ENCODE data around the gene SLC25A46. TPM values are rescaled to one million over a fixed set of nuclear protein-coding genes. Genes with fewer than 3 reads are reported as not detected.

Gene SLC25A46
- total RNA-seq, 1 experiment from 2014 or later, result 25.9 TPM

GRCh38 chr5:110738503-110738811 lies 350 bp upstream of the SLC25A46 start (continued):
- TF ChIP-seq ATF3 (IDR thresholded peaks at IDR 0.05) (no peak), EZH2phosphoT487 (IDR thresholded peaks at IDR 0.05; ENCODE audit: borderline replicate concordance) (no peak), POLR2AphosphoS5 (IDR thresholded peaks at IDR 0.05; ENCODE audit: low read depth, low read length) (no peak), SP1 (IDR thresholded peaks at IDR 0.05; ENCODE audit: low read depth) (no peak)

GRCh38 chr5:110751902-110752762 lies 13.3 kb downstream of the SLC25A46 start:
- DNase-seq (ENCODE audit: low read depth, low spot score) (no peak), ATAC-seq (no peak)
- no peaks in the 10 kb centered on the region for H3K9me2 ChIP-seq (ENCODE audit: insufficient read depth)
- H2AFZ ChIP-seq (ENCODE audit: low read depth, low read length, poor library complexity, severe bottlenecking), result no peak overlapping the region
- H3K79me2 ChIP-seq (ENCODE audit: insufficient read depth, low read length), result no peaks in the 10 kb centered on the region
- no peak overlapping the region for H3K27ac ChIP-seq (ENCODE audit: low read depth, low read length)
- intact Hi-C loops (cut with micrococcal nuclease), result no loop called here
- ChIA-PET POLR2A (no interaction called here), RAD21 (ENCODE audit: low non-redundant PET in 1 of 2, low total read pairs in 2 of 2, uncharacterized antibody in 2 of 2, unreplicated experiment in 2 of 2) (no interaction called here), CTCF (no interaction called here)
- H3K9ac ChIP-seq (ENCODE audit: low read length), result no peak overlapping the region
- no peaks in the 10 kb centered on the region for H3K4me1 ChIP-seq (ENCODE audit: control insufficient read depth in 1 of 2, insufficient read depth in 2 of 2, low read length in 2 of 2)
- H3K4me2 ChIP-seq (ENCODE audit: low read length), result no peak overlapping the region
- H3K4me3 ChIP-seq (replicated peaks in 1 of 2; ENCODE audit: low read depth in 1 of 2, low read length in 2 of 2), result no peak overlapping the region
- H3K27me3 ChIP-seq (ENCODE audit: insufficient read depth, low read length), result no peaks in the 10 kb centered on the region
- TF ChIP-seq ZNF274 (IDR thresholded peaks at IDR 0.05; ENCODE audit: low read depth, low read length) (no peak), JUND (IDR thresholded peaks at IDR 0.05) (no peak), SP1 (IDR thresholded peaks at IDR 0.05; ENCODE audit: low read depth) (no peak), ELF1 (IDR thresholded peaks at IDR 0.05; ENCODE audit: borderline replicate concordance, low read depth) (no peak), MAX (IDR thresholded peaks at IDR 0.05) (no peak), TCF7L2 (IDR thresholded peaks at IDR 0.05; ENCODE audit: borderline replicate concordance, extremely low read depth, insufficient read depth, insufficient read length) (no peak), EZH2phosphoT487 (IDR thresholded peaks at IDR 0.05; ENCODE audit: borderline replicate concordance) (no peak), POLR2A (IDR thresholded peaks at IDR 0.05; ENCODE audit: borderline replicate concordance, extremely low read depth, insufficient read depth, insufficient read length) (no peak), RAD21 (IDR thresholded peaks at IDR 0.05; ENCODE audit: low read depth) (no peak), EZH2 (IDR thresholded peaks at IDR 0.05) (no peak)
- no peaks in the 10 kb centered on the region for H3K9me3 ChIP-seq (ENCODE audit: control insufficient read depth in 1 of 2, insufficient read depth in 1 of 2, low read depth in 1 of 2, low read length in 2 of 2)
- no peaks in the 10 kb centered on the region for H4K20me1 ChIP-seq (ENCODE audit: insufficient read depth)
- no TSS peak for BruUV-seq (replicated peaks)
- H3K36me3 ChIP-seq (ENCODE audit: control insufficient read depth in 1 of 2, insufficient read depth in 2 of 2, low read length in 2 of 2), result 0 out of 4 replicates have a peak, but pooled peaks cover 0 to 2% of the 10 kb centered on the region in 2 experiments
